Endometrium (tissue), 2 donors: ENCODE results near the gene SSR3.
"Not testable (repeated sequence)": the region's sequence is repeated elsewhere in the genome, so short reads cannot be mapped to it uniquely, and the experiment has no call there.

Experiments used
- FAIRE-seq: peaks from 2 replicates; lab custom pipeline; 2012; peaks lifted over from hg19 to GRCh38; lab: Jason Lieb, UNC
- donor health status: control.
- donor health status: control.

Gene SSR3

GRCh38 chr3:156554842-156555687 lies at the start of gene SSR3:
SSR3 (minus strand) TSS chr3:156555117; CDS start chr3:156555089, 28 bp downstream.
- FAIRE-seq = peak; percentile 98

- no peak for FAIRE-seq
These were observed 49.2 kb upstream of the SSR3 start for GRCh38 chr3:156604064-156604641.

GRCh38 chr3:156603379-156604017 lies 48.6 kb upstream of the SSR3 start:
- no peak for FAIRE-seq

GRCh38 chr3:156602424-156602823 lies 47.5 kb upstream of the SSR3 start:
- FAIRE-seq = no peak

- FAIRE-seq = no peak
These were observed 46.6 kb upstream of the SSR3 start for GRCh38 chr3:156601497-156601896.

GRCh38 chr3:156600834-156601233 lies 45.9 kb upstream of the SSR3 start:
- no peak for FAIRE-seq

GRCh38 chr3:156599089-156599874 lies 44.4 kb upstream of the SSR3 start:
- no peak for FAIRE-seq

- FAIRE-seq = no peak
These were observed 43.5 kb upstream of the SSR3 start for GRCh38 chr3:156598413-156598812.

GRCh38 chr3:156594219-156594683 lies 39.3 kb upstream of the SSR3 start:
- no peak for FAIRE-seq

GRCh38 chr3:156593814-156594213 lies 38.9 kb upstream of the SSR3 start:
- FAIRE-seq = no peak

- not testable (repeated sequence) for FAIRE-seq
These were observed 34.9 kb upstream of the SSR3 start for GRCh38 chr3:156589806-156590205.

- no peak for FAIRE-seq
These were observed 32.8 kb upstream of the SSR3 start for GRCh38 chr3:156587760-156588069.

- peak; percentile 98 for FAIRE-seq
These were observed 32.2 kb upstream of the SSR3 start for GRCh38 chr3:156586905-156587759.

- peak; percentile 23 for FAIRE-seq
These were observed 28.6 kb upstream of the SSR3 start for GRCh38 chr3:156583469-156583868.

GRCh38 chr3:156582532-156583183 lies 27.7 kb upstream of the SSR3 start:
- no peak for FAIRE-seq

- FAIRE-seq = no peak
These were observed 27.0 kb upstream of the SSR3 start for GRCh38 chr3:156581954-156582353.

GRCh38 chr3:156581033-156581432 lies 26.1 kb upstream of the SSR3 start:
- no peak for FAIRE-seq

GRCh38 chr3:156579427-156579851 lies 24.5 kb upstream of the SSR3 start:
- FAIRE-seq = no peak

GRCh38 chr3:156577736-156578135 lies 22.8 kb upstream of the SSR3 start:
- no peak for FAIRE-seq

GRCh38 chr3:156576651-156577348 lies 21.9 kb upstream of the SSR3 start:
- FAIRE-seq = no peak
